Left forelimb (tissue), 1 donor: Measurements from ENCODE around the gene SMIM22.

Experiments
- DNase-seq: peaks from one replicate; pipeline ENCODE4 v3.0.0-alpha.2; 2018; ENCODE audit warnings: low spot score

SMIM22 gene

DNA sequence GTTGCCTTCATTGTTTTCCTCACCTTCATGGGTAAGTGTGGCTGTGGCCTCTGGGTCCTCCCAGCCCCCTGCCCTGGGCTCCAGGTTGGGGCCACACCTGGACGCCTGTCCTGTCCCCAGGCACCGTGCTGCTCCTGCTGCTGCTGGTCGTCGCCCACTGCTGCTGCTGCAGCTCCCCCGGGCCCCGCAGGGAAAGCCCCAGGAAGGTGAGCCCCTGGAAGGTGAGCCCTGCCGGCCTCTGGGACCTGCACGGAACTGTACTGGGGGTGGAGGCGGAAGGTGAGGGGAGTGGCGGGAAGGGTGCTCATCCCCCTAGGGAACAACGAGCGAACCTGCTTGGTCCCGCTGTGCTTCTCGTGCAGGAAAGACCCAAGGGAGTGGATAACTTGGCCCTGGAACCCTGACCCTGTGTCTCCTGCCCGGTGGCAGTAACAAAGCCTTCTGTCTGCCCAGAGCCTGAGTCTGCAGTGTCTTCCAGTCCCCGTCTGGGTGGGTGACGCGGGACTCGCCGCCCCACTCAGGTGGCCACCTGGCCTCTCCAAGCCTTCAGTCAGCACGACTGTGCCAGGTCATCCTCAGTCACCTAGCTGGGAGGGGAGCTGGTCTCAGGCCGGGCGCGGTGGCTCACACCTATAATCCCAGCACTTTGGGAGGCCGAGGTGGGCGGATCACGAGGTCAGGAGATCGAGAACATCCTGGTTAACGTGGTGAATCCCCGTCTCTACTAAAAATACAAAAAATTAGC is 831 bp downstream of the SMIM22 start:
- no peak for DNase-seq

DNA sequence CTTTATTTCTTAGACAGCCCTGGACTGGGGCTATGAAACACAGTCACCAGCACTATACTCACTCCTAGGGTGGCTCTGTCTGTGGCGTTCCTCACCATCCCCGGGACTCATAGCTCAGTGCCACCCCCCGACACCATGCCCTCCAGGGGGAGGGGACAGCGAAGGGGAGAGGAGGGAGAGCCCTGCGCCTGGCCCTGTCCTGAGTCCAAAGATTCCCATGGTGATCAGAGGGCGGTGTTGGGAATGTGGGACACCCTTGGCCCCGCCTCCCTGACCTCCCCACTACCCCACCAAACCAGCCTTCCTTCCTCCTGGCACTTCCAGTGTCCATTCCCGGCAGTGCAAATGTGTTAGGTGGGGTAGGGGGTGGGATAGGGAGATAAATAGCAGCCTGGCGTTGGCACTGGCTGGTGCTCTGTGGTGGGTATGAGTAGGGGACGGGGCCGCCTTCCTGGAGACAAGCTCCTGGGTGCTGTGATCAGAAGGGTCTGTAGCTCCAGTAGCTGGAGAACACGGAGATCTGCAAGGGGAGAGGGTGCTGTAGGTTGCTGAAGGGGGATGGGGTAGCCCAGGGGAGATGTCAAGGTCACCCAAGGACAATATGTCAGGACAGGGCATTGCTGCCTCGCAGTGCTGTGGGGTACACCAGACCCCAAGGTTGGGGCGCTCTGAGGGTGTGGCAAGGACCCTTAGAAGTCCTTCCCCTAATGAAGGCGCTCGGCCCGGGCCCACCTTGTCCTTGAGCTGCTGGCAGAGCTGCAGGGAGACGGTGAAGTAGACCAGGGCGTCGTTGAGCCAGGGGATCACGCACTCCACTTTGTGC is 2.0 kb downstream of the SMIM22 start:
- no peak for DNase-seq

DNA sequence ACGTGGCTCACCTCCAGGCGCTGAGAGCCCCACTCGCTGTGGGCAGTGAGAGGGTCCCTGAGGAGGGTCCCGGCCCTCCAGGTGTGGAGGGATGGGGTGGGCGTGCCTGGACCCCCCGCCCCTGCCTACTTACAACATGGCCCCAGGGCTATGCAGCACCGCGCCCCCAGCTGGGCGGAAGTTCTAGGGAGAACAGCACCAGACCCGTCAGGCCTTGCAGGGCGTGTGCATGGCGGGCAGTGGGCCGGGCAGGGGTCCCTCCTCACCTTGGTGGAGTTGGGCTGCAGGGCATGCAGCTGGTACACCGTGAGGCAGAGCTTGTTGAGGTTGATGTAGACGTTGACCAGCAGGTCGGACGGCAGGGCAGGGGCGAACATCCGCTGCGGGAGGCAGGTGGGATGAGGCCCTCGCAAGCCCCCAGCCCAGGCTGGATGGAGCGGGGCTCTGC is 2.7 kb downstream of the SMIM22 start:
- no peak for DNase-seq

DNA sequence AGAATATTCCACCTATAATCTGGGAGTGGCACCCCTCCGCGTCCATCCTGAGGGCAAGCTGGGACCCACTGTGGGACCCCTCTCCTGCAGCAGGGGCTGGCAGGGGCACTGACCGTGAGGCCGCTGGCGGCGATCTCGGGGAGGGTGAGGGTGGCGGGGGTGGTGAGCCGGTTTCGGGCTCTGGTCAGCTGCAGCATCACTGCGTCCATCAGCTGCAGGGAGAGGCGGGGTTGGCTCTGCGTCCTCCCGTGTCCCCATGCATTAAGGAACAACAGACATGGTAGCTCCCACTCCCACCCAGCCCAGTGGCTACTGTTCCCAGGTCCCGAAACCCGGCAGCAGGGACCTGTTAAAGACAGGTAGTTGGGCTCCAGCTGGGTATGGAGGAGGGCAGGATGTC is 3.3 kb downstream of the SMIM22 start:
- DNase-seq = no peak

GRCh38 chr16:4799171-4799855 is 4.1 kb downstream of the SMIM22 start:
- no peak for DNase-seq

GRCh38 chr16:4800290-4801041 is 5.3 kb downstream of the SMIM22 start:
- no peak for DNase-seq

DNA sequence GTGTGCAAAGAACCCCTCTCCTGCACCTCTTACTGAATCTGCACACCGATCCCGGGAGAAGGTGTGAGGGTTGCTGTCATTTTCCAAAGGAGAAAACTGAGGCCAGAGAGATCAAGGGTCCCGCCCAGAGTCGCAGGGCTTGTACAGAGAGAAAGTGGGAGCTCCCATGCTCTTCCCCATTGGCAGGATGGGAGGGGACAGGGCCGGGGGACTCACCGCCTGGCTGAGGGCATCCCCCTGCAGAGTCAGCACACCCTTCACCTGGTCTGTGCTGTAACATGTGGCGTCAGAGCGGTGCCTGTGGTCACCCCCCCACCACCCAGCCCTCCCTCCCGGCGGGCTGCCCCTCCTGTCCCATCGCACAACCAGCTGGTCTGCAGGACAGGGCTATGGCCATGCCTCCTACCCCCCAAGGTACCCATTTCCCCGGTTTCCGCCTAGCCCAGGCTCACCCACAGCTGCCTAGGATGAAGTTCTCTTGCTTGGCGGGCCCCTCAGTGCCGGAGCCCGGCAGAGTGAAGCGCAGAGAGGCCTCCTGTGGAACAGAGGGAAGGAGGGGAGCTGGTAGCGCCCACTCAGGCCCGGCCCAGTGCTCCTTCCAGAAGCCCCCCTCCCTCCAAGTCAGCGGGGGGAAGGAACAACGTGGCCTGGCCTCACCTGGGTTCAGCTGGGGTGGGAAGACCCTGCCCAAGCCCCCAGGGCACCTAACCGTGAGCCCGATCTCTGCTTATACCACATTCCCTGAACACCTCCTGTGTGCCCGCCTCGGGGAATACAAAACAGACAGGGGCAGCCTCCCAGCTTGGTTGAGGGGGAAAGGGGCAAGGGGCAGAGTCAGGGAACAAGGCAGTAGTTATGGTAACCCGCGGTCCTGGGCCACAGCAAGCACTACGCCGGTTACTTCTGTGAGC is 6.1 kb downstream of the SMIM22 start:
- DNase-seq = no peak

DNA sequence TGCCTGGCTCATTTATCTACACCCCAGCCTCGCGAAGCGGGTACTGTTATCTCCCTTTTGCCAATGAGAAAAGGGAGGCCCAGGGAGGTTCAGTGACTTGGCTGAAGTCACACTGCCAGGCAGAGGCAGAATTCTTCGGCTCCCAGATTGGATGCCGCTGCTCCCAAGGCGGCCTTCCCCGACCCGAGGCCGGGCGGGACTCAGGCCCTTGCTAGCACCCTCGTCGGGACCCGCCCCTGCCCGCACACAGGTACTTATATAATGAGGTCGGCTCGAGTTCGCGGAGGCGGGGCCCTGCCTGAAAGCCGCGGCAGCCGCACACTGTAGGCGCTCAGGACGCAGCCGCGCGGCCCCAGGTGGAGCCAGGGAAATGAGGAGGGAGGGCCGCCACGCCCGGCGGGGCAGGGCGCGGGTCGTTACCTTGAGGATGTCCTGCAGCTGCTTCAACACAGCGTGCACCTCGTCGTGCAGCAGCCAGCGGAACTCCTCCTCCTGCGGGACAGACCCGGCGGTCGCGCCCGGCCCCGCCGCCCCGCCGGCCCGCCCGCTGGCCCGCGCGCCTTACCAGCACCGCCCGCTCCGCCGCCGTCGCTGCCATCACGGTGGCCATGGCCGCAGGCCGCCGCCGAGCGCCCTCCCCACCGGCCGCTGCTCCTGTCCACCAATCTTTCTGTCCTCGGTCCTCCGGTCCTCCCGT is 6.9 kb downstream of the SMIM22 start, which contains the start of gene ROGDI:
TSS of gene ROGDI (minus strand) at position 672 of the 697 bp plus-strand sequence. CDS start at position 610, 62 bp downstream.
- DNase-seq = no peak

- DNase-seq = peak; percentile 92
Observed at GRCh38 chr16:4802659-4803287, 7.6 kb downstream of the SMIM22 start.

- no peak for DNase-seq
Observed at GRCh38 chr16:4803401-4803844, 8.3 kb downstream of the SMIM22 start.

DNA sequence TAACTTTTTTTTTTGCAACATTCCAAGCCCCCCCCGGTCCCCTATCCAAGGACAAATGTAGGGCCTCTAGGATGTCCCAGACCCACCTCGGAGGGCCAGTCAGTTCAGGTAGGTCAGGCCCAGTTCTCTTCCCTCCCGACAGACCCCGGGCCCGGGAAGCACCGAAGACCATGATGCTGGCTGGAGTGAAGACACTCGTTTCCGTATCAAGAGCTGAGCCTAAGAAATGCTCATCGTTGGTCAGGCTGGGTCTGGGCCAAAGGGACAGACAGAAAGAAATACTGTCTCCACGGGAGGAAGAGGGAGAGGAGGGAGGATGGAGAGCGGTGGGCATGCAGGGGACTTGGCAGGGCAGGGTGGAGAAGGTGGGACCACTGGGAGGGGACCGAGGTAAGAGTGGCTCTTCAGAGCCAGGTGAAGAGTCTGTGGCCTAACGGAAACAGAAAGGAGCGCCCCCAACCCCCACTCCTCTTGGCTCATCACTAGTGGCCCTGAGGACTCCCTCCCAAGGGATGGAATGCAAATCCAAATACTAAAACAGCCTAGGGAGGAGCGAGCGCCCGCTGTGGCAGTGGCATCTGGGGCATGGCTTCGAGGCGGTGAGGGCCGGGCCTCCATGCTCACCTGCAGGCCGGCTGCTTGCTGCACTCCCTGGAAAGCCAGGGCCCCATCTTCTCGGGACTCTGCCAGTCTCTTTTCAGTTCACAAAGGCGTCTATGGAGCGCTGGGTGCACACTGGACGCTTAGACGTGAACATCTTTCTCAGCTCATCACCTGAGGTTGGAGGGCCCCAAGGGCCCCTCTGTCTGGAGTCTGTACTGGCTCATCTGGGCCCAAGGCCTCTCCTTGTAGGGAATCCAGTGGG is 9.0 kb downstream of the SMIM22 start:
- DNase-seq = no peak

GRCh38 chr16:4805231-4805630 is 10.1 kb downstream of the SMIM22 start:
- DNase-seq = no peak

DNA sequence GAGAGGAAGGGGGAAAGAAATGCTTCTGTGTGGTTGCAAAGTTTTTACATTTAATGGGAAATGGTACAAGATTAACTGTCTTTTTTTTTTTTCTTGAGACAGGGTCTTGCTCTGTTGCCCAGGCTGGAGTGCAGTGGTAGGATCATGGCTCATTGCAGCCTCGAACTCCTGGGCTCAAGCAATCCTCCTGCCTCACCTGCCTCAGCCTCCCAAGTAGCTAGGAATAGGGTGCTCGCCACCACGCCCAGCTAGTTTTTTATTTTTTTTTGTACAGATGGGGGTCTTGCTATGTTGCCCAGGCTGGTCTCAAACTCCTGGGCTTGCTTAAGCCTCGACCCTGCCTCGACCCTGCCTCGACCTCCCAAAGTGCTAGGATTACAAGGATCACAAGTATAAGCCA is 11.1 kb downstream of the SMIM22 start:
- no peak for DNase-seq

- no peak for DNase-seq
Observed at GRCh38 chr16:4811242-4811641, 16.1 kb downstream of the SMIM22 start.

DNA sequence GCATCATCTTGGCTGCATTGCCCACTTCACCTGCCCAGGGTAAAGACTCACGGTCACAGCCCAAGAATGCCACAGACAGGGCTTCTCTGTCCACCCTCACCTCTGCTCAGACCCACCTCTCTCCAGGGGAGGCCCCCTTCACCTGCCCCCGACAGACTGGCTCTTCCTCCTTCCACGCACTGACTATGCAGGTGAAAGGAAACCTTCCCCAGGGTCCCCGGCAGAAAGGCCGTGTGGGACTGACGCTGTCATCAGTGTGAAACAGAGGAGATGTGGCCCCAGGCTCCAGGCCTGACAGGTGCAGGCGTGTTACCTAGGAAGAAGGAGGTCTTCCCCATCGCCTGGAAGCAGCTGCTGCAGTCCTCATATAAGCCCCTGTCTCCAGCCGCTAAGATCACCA is 16.6 kb downstream of the SMIM22 start:
- DNase-seq = no peak

DNA sequence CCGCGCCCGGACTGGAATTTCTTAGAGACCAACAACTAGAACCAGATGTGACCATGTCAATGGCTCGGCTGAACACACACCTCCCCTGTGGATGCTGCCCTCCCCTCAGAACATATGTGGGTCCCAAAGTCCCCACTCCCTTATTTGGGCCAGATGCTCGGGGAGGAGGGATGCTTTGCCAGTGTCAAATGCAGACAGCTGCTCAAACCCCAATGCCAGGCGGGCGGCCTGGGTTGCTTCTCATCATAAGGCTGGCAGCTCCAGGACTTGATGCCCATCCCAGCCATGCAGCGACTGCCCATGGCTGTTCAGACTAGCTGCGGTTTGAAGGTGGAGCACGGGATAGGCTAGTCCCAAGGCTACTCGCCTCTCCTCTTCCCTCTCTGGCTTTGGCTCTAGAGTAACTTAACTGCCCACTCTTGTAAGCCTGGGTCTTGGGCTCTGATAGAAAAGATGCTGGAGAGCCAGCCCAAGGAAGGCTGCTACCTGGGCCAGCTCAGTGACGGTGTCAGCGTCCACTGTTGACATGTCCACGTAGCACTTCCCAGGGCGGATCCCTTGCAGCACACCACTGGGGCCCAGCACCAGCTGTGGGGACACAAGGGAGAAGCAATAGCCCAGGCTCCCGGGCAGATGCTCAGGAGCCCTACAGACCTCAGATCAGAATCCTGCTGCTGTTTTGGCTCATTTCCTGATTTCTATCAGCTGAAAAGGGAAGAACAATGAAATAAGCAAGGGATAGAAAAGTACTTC is 18.3 kb downstream of the SMIM22 start:
- DNase-seq = no peak

GRCh38 chr16:4814046-4814445 is 18.9 kb downstream of the SMIM22 start:
- no peak for DNase-seq
